ENCODE data around the gene AWAT1. TPM values are rescaled to one million over a fixed set of nuclear protein-coding genes. Genes with fewer than 3 reads are reported as not detected.

AWAT1 gene
- total RNA-seq, 1 experiment from 2014 or later, result not detected

DNA sequence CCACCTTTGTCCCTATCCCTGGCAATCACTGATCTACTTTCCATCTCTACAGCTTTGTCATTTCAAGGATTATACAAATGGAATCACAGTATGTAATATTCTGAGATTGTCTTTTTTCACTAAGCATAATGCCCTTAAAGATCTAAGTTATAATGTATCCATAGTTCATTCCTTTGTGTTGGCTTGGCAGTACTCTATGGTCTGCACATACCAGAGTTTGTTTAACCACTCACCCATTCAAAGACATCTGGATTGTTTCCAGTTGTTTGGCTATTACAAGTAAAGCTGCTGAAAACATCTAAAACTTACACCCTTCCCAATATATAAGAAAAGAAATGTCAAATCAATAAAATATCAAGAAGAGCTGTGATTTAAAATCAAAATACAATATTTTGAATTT, 26.0 kb upstream of the AWAT1 start:
- H2BK20ac ChIP-seq (ENCODE audit: low read depth, low read length, poor library complexity, severe bottlenecking), result no peak overlapping the region
- no peak overlapping the region for H2AFZ ChIP-seq (ENCODE audit: low read length)
- no peaks in the 10 kb centered on the region for H3K79me1 ChIP-seq (ENCODE audit: insufficient read depth, low read depth, low read length, poor library complexity, severe bottlenecking)
- no peaks in the 10 kb centered on the region for H4K20me1 ChIP-seq (ENCODE audit: control insufficient read depth, insufficient read depth, insufficient read length)
- no peak overlapping the region for H3K18ac ChIP-seq (ENCODE audit: insufficient read length, low read depth, low read length)
- H3K79me2 ChIP-seq (ENCODE audit: insufficient read depth, low read length), result no peaks in the 10 kb centered on the region
- no peak overlapping the region for H2BK120ac ChIP-seq (ENCODE audit: low read depth, low read length, poor library complexity, severe bottlenecking)
- Mint-ChIP-seq H3K36me3 (ENCODE audit: insufficient read depth in 1 of 3, low read depth in 3 of 3) (peaks cover 0 to 3% (median 2%) of the 10 kb centered on the region in 3 experiments; a peak in 3 of 7 replicates), H3K27me3 (ENCODE audit: low read depth) (peaks cover 8% of the 10 kb centered on the region), H3K9me3 (peaks cover 46 to 52% of the 10 kb centered on the region in 2 experiments), H3K4me1 (no peaks in the 10 kb centered on the region), H3K4me3 (no peak overlapping the region), H3K27ac (no peak overlapping the region)
- H3K23me2 ChIP-seq (ENCODE audit: insufficient read length, low read depth, low read length, poor library complexity, severe bottlenecking), result no peaks in the 10 kb centered on the region
- no peak overlapping the region for H4K5ac ChIP-seq (ENCODE audit: insufficient read length, low read depth, low read length)
- no peak overlapping the region for H3K9ac ChIP-seq (ENCODE audit: extremely low read depth, insufficient read length, low read length)
- no peak overlapping the region for H3K27ac ChIP-seq (ENCODE audit: insufficient read length, low read depth, low read length)
- H3K9me3 ChIP-seq (ENCODE audit: control insufficient read depth, low read depth, low read length), result peaks cover 13% of the 10 kb centered on the region
- H3T11ph ChIP-seq (ENCODE audit: low read length), result no peak overlapping the region
- TF ChIP-seq, protein P1, sequence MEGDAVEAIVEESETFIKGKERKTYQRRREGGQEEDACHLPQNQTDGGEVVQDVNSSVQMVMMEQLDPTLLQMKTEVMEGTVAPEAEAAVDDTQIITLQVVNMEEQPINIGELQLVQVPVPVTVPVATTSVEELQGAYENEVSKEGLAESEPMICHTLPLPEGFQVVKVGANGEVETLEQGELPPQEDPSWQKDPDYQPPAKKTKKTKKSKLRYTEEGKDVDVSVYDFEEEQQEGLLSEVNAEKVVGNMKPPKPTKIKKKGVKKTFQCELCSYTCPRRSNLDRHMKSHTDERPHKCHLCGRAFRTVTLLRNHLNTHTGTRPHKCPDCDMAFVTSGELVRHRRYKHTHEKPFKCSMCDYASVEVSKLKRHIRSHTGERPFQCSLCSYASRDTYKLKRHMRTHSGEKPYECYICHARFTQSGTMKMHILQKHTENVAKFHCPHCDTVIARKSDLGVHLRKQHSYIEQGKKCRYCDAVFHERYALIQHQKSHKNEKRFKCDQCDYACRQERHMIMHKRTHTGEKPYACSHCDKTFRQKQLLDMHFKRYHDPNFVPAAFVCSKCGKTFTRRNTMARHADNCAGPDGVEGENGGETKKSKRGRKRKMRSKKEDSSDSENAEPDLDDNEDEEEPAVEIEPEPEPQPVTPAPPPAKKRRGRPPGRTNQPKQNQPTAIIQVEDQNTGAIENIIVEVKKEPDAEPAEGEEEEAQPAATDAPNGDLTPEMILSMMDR (conservative IDR thresholded peaks at IDR 0.05), result no peak
- H2BK15ac ChIP-seq (ENCODE audit: low read depth, low read length), result no peak overlapping the region
- no peak overlapping the region for H4K91ac ChIP-seq (ENCODE audit: insufficient read length, low read depth, low read length)
- H2BK5ac ChIP-seq (ENCODE audit: insufficient read length, low read length), result no peak overlapping the region
- H2BK12ac ChIP-seq (ENCODE audit: insufficient read length, low read depth, low read length), result no peak overlapping the region
- no peak overlapping the region for H3K14ac ChIP-seq (ENCODE audit: insufficient read depth, low read length)
- H3K23ac ChIP-seq (ENCODE audit: insufficient read length, low read depth, low read length), result no peak overlapping the region
- no peak overlapping the region for H3K4me2 ChIP-seq (ENCODE audit: insufficient read depth, insufficient read length, low read length)
- no peaks in the 10 kb centered on the region for H3K4me1 ChIP-seq (ENCODE audit: insufficient read depth, low read length)
- H3K56ac ChIP-seq (ENCODE audit: insufficient read length, low read depth, low read length), result no peak overlapping the region
- H3K4ac ChIP-seq (ENCODE audit: low read depth, low read length), result no peak overlapping the region
- no peak overlapping the region for H2AK5ac ChIP-seq (ENCODE audit: insufficient read length, low read length)
- DNase-seq, result no peak
- no peak overlapping the region for H4K8ac ChIP-seq (replicated peaks; ENCODE audit: insufficient read length, low read depth, low read length)
- no peaks in the 10 kb centered on the region for H3K27me3 ChIP-seq (ENCODE audit: insufficient read depth, low read length)
